Astrocyte of the hippocampus (primary cell): ENCODE results near the gene COL18A1.
"Not testable (repeated sequence)": the region's sequence is repeated elsewhere in the genome, so short reads cannot be mapped to it uniquely, and the experiment has no call there.

Source experiments
- DNase-seq: peaks from one replicate; pipeline ENCODE4 v3.0.0; 2011; ENCODE audit warnings: low read depth, low spot score

COL18A1 gene

DNA sequence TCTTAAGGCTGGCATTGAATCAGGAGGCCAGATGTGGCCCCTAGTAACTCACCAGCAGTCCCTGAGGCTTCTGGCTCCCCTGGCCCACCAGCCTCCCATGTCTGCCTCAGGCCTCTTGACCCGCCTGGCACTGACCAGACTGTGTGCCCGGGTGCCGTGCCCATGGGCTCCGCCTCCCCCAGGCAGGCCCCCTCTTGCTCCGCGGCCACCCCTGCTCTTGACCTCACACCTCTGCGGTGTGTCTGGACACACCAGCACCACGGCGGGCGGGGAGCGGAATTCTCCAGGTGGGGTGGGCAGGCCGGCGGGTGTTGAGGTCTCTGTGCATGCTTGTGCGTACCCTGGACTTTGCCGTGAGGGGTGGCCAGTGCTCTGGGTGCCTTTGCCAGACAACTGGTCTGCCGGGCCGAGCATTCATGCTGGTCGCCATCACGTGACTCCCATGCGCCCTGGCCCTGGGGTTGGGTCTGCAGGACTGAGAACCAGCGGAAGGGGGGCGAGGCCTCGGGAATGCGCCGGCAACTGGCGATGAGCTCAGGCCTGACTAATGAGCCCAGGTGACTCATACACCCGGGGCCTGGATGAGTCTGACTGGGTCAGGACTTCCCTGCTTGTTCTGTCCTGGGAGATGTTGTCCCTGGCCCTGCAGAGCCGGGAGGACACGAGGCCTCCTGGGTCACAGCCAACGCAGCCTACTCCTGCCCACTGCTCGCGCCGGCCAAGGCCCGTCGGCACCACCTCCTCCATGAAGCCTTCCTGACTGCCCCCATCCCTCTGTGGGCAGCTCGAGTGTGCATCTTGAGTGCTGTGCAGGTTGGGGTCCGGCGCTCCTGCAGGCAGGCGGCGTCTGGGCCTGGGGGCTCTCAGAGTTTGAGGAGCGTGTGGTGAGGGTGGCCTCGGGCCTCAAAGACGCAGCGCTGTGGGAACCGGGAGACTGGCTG lies 22.6 kb downstream of the COL18A1 start:
- DNase-seq = peak; percentile 96

GRCh38 chr21:45428534-45428933 lies 23.6 kb downstream of the COL18A1 start:
- no peak for DNase-seq

GRCh38 chr21:45429221-45430175 lies 24.5 kb downstream of the COL18A1 start:
- DNase-seq = no peak

DNA sequence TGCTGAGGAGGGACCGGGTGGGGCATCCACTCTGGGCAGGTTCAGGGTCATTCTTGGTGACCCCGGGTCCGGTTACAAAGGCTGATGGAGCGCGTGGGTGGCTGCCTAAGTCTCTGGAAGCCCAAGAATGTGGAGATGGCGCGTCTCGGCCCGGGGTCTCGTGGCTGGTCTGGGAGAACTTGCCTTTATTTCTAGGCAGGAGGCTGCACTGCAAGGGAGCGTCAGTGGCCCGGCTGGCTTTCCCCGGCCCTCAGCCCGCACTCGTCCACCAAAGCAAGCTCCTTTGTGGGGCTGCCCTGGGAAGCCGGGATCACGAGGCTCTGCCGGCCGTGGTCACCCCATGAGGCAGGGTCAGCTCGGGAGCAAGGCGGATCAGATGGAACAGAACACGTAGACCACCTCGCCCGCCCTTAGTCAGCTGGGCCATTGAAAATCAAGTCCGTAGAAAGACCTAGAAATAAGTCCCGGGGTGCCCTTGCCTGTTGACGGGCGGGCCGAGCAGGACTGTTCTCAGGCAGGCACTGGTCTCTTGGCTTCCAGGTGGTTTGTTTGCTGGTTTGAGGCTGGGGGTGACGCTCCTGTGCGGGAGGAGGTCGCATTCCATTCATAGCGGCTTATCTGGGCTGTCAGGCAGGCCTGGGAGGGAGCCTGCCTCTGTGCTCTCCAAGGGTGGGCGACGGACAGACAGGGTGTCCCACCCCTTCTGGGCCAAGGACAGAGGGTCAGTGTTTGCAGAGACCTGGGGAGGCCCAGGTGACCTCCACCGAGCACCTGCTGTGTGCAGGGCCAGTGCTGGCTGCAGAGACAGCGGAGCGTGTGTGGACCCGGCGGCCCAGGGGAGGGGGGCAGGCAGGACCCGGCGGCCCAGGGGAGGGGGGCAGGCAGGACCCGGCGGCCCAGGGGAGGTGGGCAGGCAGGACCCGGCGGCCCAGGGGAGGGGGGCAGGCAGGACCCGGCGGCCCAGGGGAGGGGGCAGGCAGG lies 25.8 kb downstream of the COL18A1 start:
- peak; percentile 77 for DNase-seq

DNA sequence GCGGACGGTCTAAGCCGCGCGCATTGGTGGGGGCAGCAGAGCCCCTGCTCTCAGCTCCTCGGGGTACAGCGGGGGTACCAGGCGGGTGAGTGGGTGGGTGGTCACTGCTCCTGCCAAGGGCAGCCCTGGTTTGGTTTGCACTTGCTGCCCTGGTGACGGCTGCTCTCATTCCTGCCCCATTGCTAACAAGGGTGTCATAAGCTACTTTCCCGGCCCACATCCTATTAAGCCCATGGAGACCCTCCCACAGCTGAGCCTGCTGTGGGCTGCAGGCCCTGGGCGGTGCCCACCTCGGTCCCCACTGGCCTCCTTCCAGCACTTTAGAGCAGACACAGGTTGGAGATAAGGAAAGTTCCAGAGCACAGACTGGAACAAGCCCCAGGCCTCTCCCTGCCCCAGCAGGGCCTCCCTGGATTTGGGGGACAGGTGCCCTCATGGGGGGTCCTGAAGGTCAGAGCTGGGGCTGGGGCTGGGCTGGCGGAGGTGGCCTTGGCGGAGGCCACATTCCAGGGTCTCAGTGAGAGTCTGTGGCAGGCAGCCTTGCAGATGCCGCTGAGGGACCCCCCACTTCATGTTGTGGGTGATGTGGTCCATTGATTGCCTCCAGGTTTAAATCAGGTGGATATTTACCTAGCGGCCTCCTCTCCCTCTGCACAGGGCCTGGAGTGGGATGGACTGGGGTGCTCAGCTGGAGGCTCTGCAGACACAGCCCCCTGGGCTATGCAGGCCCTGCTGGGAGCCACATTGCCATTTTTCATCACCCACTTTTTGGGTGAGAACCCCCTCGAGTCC lies 27.0 kb downstream of the COL18A1 start:
- DNase-seq = peak; percentile 46

DNA sequence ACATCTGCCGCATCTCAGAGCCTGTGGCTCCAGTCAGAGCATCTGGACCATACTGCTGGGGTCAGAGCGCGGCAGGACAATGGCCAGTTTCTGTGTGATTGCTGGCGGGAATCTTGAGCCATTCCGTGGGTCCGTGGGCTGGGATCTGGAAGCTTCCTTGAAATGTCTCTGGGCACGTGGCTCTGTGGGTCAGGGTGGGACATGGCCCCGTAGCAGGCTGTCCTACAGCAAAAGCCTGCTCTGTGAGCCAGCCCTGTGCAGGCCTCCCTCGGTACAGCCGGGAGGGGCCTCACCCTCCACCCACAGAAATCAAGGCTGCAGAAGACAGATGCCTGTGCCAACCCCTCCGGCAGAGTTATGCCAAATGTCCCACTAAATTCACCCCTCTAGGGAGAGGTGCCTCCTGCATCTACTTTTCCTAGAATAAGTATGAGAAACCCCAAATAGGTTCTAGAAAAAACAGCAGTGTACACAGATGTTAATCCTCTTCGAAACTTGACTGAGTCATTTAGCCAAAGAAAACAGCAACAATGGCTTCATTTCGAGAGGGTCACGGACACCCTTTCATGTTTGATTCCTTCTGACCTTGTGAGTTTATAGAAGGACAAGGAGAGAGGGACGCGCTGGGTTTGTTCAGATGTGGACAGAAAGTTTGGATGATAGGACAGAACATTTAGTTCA lies 27.8 kb downstream of the COL18A1 start:
- DNase-seq = peak; percentile 49

DNA sequence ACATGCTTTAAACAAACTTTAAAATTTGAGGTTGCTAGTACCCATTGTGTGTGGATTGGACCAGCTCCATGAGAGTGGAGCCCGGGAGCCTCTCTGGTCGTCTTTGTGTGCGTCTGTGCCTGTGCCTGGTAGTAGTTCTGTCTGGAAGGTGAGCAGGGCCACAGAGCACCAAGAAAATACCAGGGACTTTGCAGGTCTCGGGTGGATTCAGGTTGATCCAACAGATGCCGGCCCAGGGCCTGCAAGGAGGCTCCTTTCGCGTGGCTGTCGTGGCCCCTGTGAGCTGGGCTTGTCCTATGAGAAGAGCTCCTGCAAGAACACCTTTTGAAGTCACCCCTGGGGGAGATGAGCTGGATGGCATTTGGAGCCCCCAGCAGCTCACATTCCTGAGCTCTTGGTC lies 28.3 kb downstream of the COL18A1 start:
- no peak for DNase-seq

DNA sequence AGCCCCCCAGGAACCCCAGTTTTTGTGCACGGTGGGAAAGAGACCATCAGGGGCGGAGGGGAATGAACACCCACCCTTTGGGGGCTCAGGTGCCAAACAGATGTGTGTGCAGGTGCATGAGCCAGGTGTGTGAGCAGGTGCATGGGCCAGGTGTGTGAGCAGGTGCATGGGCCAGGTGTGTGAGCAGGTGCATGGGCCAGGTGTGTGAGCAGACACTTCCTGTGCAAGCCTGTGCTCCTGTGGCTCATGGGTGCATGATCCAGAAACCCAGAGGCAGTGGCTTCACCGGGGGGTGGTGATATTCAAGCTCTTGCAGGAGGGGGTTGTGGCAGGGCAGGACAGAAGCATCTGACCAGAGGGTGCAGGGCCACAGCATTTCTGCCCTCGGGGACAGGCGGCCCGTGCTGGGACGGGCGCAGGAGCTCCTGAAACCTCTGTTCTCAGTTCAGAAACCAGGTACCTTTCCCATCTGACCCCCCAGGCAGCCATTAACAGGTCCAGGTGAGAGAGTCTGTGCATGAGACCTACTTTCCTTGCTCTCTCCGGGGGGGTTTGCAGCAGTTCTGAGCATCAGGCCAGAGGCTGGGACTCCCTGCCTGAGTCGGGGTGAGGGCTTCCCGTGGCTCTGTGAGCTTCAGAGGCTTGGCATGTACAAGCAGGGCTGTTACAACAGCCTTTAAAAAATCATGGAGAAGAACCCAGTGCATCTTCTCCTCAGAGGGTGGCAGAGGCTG lies 29.1 kb downstream of the COL18A1 start:
- no peak for DNase-seq

DNA sequence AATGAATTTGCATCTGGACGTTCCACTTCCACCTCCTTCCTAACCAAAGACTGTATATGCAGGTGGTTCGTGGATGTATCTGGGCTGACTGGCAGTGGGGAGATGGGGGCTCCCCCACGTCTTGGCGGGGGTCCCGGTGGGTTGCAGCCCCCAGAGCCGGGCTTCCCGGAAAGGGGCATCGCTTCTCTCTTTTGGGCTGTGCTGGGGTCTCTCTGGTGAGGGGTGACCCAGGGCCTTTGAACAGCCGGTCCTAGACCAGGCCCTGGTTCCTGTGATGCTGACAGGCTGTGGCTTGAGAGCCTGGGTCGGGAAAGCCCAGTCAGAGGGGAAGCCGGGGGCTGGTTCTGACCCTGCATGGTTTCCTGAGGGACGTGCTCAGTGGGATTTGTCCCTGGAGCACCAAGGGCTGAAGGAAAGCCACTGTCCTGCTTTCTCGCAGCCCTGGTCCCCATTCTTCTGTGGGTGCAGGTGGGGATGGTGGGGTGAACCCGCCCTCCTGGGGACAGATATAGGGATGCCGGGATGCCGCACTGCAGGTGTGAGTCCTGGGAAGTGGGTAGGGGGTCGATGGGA lies 29.8 kb downstream of the COL18A1 start:
- no peak for DNase-seq

- no peak for DNase-seq
These were observed 30.5 kb downstream of the COL18A1 start for GRCh38 chr21:45435405-45435981.

DNA sequence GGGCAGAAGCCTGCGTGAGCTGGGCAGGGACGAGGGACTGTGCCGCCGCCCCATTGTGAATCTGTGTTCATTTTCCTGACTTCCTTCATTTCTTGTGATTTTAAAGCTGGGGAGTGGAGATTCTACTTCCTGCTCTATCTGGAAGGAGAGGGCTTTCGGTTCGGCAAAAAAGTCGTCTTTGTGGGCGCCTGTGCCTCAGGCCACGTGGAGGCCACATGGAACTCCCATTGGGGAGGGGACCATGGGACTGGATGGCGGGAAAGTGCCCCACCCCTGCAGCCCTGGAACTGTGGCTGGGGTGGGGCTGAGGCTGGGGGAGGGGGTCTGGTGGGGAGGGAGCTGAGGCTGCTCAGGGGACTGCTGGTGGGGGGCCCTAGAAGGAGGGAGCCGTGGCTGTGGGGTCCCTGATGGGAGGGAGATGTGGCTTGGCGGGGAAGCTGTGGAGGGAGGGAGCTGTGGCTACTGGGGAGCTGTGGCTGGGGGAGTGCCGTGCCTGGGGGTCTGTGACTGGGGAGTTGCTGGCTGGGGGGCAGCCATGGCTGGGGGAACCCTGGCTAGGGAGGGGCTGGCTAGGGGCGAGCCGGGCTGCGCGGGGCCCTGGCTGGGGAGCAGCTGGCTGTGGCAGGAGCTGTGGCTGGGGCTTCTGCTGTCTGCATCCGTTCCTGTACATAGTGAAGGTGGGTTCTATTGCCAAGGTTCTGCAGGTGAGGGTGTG lies 31.5 kb downstream of the COL18A1 start:
- no peak for DNase-seq

GRCh38 chr21:45437844-45438243 lies 32.9 kb downstream of the COL18A1 start:
- DNase-seq = not testable (repeated sequence)

DNA sequence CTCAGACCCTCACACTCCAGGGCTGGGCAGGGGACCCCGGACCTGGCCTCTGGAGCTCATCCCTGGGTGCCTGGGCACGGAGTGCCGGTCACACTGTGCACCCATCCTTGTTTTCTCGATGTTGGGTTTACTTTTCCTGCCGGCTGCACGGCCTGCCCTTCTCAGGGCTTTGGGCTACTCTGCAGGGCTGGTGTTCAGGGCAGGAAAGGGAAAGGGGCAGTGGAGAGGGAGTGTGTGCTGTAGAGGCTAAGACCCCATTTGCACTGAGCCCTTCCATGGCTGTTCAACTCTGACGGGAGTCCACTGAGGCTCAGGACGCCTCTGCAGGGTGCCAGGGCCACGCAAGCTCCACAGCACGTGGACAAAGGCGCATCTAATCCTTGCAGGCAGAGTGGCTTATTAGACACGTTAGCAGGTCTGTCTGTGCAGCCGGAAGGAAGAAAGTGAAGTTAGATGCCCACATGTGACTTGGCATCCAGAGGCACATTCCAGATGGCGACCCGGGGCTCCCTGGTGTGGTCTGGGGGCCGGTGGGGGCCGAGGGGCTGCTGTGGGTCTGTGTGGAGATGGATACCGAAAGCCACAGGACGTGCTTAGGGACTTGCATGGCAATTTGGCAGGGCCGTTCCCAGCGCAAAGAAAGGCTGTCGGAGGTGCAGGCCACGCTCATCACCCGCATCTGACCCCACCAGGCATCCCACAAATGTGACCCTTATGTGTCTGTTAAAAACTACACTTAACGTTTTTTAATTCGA lies 33.6 kb downstream of the COL18A1 start:
- DNase-seq = no peak

- peak; percentile 92 for DNase-seq
These were observed 34.4 kb downstream of the COL18A1 start for GRCh38 chr21:45439161-45439872.

GRCh38 chr21:45439901-45440461 lies 35.0 kb downstream of the COL18A1 start:
- DNase-seq = no peak
